Neuronal stem cell (in vitro differentiated cells): ENCODE data around the gene AGBL2. TPM values are rescaled to one million over a fixed set of nuclear protein-coding genes. Genes with fewer than 3 reads are reported as not detected.
"Not testable (repeated sequence)": the region's sequence is repeated elsewhere in the genome, so short reads cannot be mapped to it uniquely, and the experiment has no call there.

ENCODE experiments used
- DNase-seq: peaks from one replicate; pipeline ENCODE4 v3.0.0-alpha.2; 2013; ENCODE audit warnings: low spot score
- H2AFZ ChIP-seq: one replicate; pipeline ENCODE4 v1.6.1; 2013; ENCODE audit warnings: mild to moderate bottlenecking, low read length, inconsistent platforms
- H2AK5ac ChIP-seq: 2 replicates; pipeline ENCODE4 v1.6.1; 2013; ENCODE audit warnings: low read depth, mild to moderate bottlenecking, inconsistent platforms, low read length, moderate library complexity, mixed read lengths
- H2BK120ac ChIP-seq: 2 replicates; pipeline ENCODE4 v1.6.1; 2013; ENCODE audit warnings: low read depth, mild to moderate bottlenecking, inconsistent platforms, low read length, moderate library complexity, mixed read lengths
- H2BK12ac ChIP-seq: one replicate; pipeline ENCODE4 v1.6.1; 2013; ENCODE audit warnings: low read length, inconsistent platforms
- H2BK15ac ChIP-seq: 2 replicates; pipeline ENCODE4 v1.6.1; 2013; ENCODE audit warnings: mild to moderate bottlenecking, low read length, inconsistent platforms, mixed read lengths
- H2BK5ac ChIP-seq: one replicate; pipeline ENCODE4 v1.6.1; 2013; ENCODE audit warnings: inconsistent platforms, mild to moderate bottlenecking, low read length, moderate library complexity
- H3K14ac ChIP-seq: one replicate; pipeline ENCODE4 v1.6.1; 2013; ENCODE audit warnings: low read length, inconsistent platforms
- H3K18ac ChIP-seq: 2 replicates; pipeline ENCODE4 v1.6.1; 2013; ENCODE audit warnings: low read length, inconsistent platforms
- H3K23ac ChIP-seq: 2 replicates; pipeline ENCODE4 v1.6.1; 2013; ENCODE audit warnings: low read depth, mild to moderate bottlenecking, mixed read lengths, low read length, inconsistent platforms; ENCODE audit not compliant: poor library complexity
- H3K27ac ChIP-seq: replicated peaks from 3 replicates; pipeline ENCODE4 v1.5.1; 2013; ENCODE audit warnings: low read length, inconsistent platforms
- H3K27me3 ChIP-seq, 3 experiments: 2 replicates each; pipeline ENCODE4 v1.6.1; 2013; ENCODE audit warnings: low read length in 3 of 3, mild to moderate bottlenecking in 2 of 3, inconsistent platforms in 1 of 3, low read depth in 1 of 3, mixed read lengths in 1 of 3, moderate library complexity in 1 of 3; ENCODE audit not compliant: control insufficient read depth in 3 of 3, insufficient read depth in 3 of 3
- H3K36me3 ChIP-seq, 2 donors: replicated peaks in 1 of 2; 2 replicates each; pipeline ENCODE4 v1.6.1; 2013; ENCODE audit warnings: low read length in 2 of 2; ENCODE audit not compliant: control insufficient read depth in 2 of 2, insufficient read depth in 2 of 2
- H3K4ac ChIP-seq: 2 replicates; pipeline ENCODE4 v1.6.1; 2013; ENCODE audit warnings: inconsistent platforms, mild to moderate bottlenecking, low read length, moderate library complexity
- H3K4me1 ChIP-seq, 2 donors: 1 replicate in 1 of 2; 2 replicates in 1 of 2; pipeline ENCODE4 v1.6.1; 2013; ENCODE audit warnings: low read length in 2 of 2, low read depth in 1 of 2; ENCODE audit not compliant: control insufficient read depth in 2 of 2, insufficient read depth in 1 of 2
- H3K4me2 ChIP-seq: one replicate; pipeline ENCODE4 v1.6.1; 2013; ENCODE audit warnings: mild to moderate bottlenecking, low read length, inconsistent platforms; ENCODE audit not compliant: insufficient read depth, poor library complexity, severe bottlenecking
- H3K4me3 ChIP-seq, 2 donors: 2 replicates each; pipeline ENCODE4 v1.5.1; 2013; ENCODE audit warnings: low read length in 2 of 2, mild to moderate bottlenecking in 2 of 2, inconsistent platforms in 1 of 2, moderate library complexity in 1 of 2
- H3K79me1 ChIP-seq: one replicate; pipeline ENCODE4 v1.6.1; 2013; ENCODE audit warnings: low read depth, mild to moderate bottlenecking, inconsistent platforms, low read length, moderate library complexity
- H3K9ac ChIP-seq: one replicate; pipeline ENCODE4 v1.6.1; 2013; ENCODE audit warnings: mild to moderate bottlenecking, low read depth, low read length, inconsistent platforms; ENCODE audit not compliant: poor library complexity
- H3K9me3 ChIP-seq, 2 donors: replicated peaks in 1 of 2; 2 replicates each; pipeline versions ENCODE3 to v1.6.1; 2013; ENCODE audit warnings: low read length in 2 of 2, mild to moderate bottlenecking in 2 of 2, inconsistent platforms in 1 of 2, low read depth in 1 of 2, mixed read lengths in 1 of 2, moderate library complexity in 1 of 2; ENCODE audit not compliant: control insufficient read depth in 2 of 2, insufficient read depth in 1 of 2
- H4K8ac ChIP-seq: one replicate; pipeline ENCODE4 v1.6.1; 2013; ENCODE audit warnings: low read depth, mild to moderate bottlenecking, inconsistent platforms, low read length, moderate library complexity
- H4K91ac ChIP-seq: one replicate; pipeline ENCODE4 v1.6.1; 2013; ENCODE audit warnings: low read length, low read depth, mild to moderate bottlenecking, inconsistent platforms; ENCODE audit not compliant: poor library complexity
- WGBS, 2 donors: extraction: QIAGEN DNeasy Blood & Tissue Kit; methylation state at CpG; one replicate each; pipeline ENCODE4 v1.1.7; 2013; ENCODE audit warnings: missing lambda C conversion rate in 2 of 2, mixed read lengths in 1 of 2; ENCODE audit not compliant: insufficient read length in 2 of 2, insufficient replicate concordance in 1 of 2; ENCODE audit errors: extremely low coverage in 2 of 2; 5-methylcytosine and 5-hydroxymethylcytosine counted together
- polyA plus RNA-seq, 2 experiments: library from polyadenylated mRNA; stranded (reverse); fragments of 200-250 nt; gene quantifications; one replicate each; pipeline ENCODE4 v1.2.3, GENCODE V29; 2013

The AGBL2 gene, protein sequence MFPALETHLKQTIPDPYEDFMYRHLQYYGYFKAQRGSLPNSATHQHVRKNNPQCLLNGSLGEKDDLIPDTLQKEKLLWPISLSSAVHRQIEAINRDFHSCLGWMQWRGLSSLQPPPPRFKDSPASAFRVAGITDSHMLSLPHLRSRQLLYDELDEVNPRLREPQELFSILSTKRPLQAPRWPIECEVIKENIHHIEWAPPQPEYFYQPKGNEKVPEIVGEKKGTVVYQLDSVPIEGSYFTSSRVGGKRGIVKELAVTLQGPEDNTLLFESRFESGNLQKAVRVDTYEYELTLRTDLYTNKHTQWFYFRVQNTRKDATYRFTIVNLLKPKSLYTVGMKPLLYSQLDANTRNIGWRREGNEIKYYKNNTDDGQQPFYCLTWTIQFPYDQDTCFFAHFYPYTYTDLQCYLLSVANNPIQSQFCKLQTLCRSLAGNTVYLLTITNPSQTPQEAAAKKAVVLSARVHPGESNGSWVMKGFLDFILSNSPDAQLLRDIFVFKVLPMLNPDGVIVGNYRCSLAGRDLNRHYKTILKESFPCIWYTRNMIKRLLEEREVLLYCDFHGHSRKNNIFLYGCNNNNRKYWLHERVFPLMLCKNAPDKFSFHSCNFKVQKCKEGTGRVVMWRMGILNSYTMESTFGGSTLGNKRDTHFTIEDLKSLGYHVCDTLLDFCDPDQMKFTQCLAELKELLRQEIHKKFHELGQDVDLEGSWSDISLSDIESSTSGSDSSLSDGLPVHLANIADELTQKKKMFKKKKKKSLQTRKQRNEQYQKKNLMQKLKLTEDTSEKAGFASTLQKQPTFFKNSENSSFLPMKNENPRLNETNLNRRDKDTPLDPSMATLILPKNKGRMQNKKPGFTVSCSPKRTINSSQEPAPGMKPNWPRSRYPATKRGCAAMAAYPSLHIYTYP
- 5.8 TPM for polyA plus RNA-seq (2013, experiment 1 of 2)
- 5.3 TPM for polyA plus RNA-seq (2013, experiment 2 of 2)

DNA sequence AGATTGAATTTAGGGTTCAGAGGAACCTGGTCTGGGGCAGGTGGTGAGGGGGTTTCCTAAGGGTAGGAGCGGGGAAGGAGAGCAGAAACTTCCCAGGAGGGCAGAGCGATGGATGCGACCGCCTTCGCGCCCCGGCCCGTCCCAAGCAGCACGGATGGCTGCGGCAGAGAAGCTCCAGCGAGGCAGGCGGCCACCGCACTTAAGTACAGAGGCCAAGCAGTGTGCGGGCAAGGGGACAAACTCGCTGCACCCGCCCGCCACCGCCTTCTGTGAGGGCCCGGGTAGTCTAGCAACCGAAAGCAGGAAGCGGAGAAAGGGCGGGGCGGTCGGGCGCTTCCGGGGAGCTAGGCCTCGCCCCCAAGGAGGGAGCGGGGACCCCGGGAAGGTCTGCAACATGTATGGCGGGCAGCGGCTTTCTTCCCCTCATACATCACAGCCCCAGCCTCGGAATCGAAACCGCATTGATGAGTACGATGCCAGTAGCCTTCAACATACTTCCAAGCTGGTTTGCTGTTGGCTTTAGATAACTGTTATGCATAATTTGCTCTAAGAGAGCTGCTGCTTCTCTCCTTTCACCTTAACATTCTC, at the start of gene AGBL2:
AGBL2 (minus strand) TSS at position 288 of the 588 bp plus-strand sequence. CDS start 719 bp downstream, outside the sequence.
- Histone ChIP-seq H3K4me1 (peaks cover 4% of the 10 kb centered on the region in 2 donors), H2BK120ac (no peak within 1 kb of the TSS), H3K79me1 (no peaks in the 10 kb centered on the region), H3K27me3 (no peaks in the 10 kb centered on the region), H2BK5ac (no peak within 1 kb of the TSS), H3K4me2 (peak within 1 kb of the TSS; percentile 75), H3K4ac (no peak within 1 kb of the TSS), H2AK5ac (no peak within 1 kb of the TSS), H4K8ac (no peak within 1 kb of the TSS), H3K36me3 (peaks cover 12 to 48% of the 10 kb centered on the region in 2 donors), H3K4me3 (peak within 1 kb of the TSS in 1 of 2 donors; percentile 85), H3K23ac (peak within 1 kb of the TSS; percentile 81), H2BK15ac (no peak within 1 kb of the TSS), H3K27ac (peak within 1 kb of the TSS; percentile 39), H3K14ac (no peak within 1 kb of the TSS), H2AFZ (no peak within 1 kb of the TSS), H2BK12ac (no peak within 1 kb of the TSS), H4K91ac (no peak within 1 kb of the TSS), H3K18ac (peak within 1 kb of the TSS; percentile 94), H3K9me3 (no peaks in the 10 kb centered on the region), H3K9ac (peak within 1 kb of the TSS; percentile 89)
- WGBS, 2 donors, result no CpG with 5 or more reads among the region's 35 CpGs
- DNase-seq, result peak; percentile 51

DNA sequence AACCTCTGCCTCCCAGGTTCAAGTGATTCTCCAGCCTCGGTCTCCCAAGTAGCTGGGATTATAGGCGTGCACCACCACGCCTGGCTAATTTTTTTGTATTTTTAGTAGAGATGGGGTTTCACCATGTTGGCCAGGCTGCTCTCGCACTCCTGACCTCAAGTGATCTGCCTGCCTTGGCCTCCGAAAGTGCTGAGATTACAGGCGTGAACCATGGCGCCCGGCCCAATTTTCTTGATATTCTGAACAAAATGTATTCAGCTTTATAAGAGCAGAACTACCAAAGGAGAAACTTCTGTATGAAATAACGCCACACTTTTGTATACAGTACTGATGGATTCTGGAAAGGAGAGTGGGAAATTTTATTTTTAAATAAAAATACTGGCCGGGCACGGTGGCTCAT, 44.1 kb upstream of the AGBL2 start:
- not testable (repeated sequence) for H3K23ac ChIP-seq, H3K4me2 ChIP-seq, H3K18ac ChIP-seq, H3K4ac ChIP-seq, H2BK15ac ChIP-seq, H3K14ac ChIP-seq, H3K27me3 ChIP-seq, DNase-seq, H2AFZ ChIP-seq, H2BK5ac ChIP-seq, H3K4me3 ChIP-seq, H3K4me1 ChIP-seq, H4K91ac ChIP-seq, H3K9ac ChIP-seq, H3K79me1 ChIP-seq, H2BK120ac ChIP-seq, H2AK5ac ChIP-seq, H2BK12ac ChIP-seq, H3K27ac ChIP-seq, H4K8ac ChIP-seq
- no CpG with 5 or more reads among the region's 11 CpGs for WGBS, 2 donors
- H3K36me3 ChIP-seq, result peaks cover 35 to 90% of the 10 kb centered on the region in 2 donors
- H3K9me3 ChIP-seq, result peaks cover 4 to 14% of the 10 kb centered on the region in 2 donors

DNA sequence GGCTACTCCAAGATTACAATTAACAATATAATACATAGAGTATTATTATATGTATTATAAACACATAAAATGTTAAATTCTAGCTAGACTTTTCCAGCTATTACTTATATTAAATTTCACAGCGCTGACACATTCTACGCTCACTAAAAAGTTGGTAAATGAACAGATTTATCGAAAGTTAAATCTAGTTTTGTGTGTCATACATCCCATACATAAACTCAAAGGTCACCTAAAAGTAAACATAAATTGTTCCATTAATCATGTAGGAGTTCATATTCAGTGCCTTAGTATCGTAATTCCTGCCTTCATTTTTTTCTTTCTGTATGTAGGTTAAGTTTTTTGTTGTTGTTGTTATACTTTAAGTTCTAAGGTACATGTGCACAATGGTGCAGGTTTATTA, 41.0 kb upstream of the AGBL2 start:
- no peak overlapping the region for H2BK12ac ChIP-seq
- no peak overlapping the region for H3K14ac ChIP-seq
- H4K8ac ChIP-seq, result no peak overlapping the region
- H2BK15ac ChIP-seq, result no peak overlapping the region
- no peaks in the 10 kb centered on the region for H3K4me1 ChIP-seq
- no peak for DNase-seq
- H3K18ac ChIP-seq, result no peak overlapping the region
- H3K9ac ChIP-seq, result no peak overlapping the region
- WGBS, 2 donors, result no CpG with 5 or more reads among the region's 4 CpGs
- no peak overlapping the region for H4K91ac ChIP-seq
- no peak overlapping the region for H3K4ac ChIP-seq
- H3K9me3 ChIP-seq, result peaks cover 4 to 14% of the 10 kb centered on the region in 2 donors
- no peak overlapping the region for H2BK120ac ChIP-seq
- no peak overlapping the region for H2BK5ac ChIP-seq
- no peak overlapping the region for H3K4me2 ChIP-seq
- H3K79me1 ChIP-seq, result peaks cover 2% of the 10 kb centered on the region
- H3K23ac ChIP-seq, result no peak overlapping the region
- H3K4me3 ChIP-seq, result no peak overlapping the region
- no peaks in the 10 kb centered on the region for H3K27me3 ChIP-seq
- no peak overlapping the region for H2AFZ ChIP-seq
- H3K27ac ChIP-seq, result no peak overlapping the region
- H2AK5ac ChIP-seq, result no peak overlapping the region
- peaks cover 46 to 91% of the 10 kb centered on the region in 2 donors for H3K36me3 ChIP-seq
